ENCODE results near the gene MLLT6. TPM values are rescaled to one million over a fixed set of nuclear protein-coding genes. Genes with fewer than 3 reads are reported as not detected.
A peak's percentile ranks its signal among the peaks of the same experiment; 100 is the strongest.

The MLLT6 gene
- total and polyA plus RNA-seq, 2 of the 13 experiments (the other 11 are each of a cell fraction or from before 2014, with no cell fraction given) = 50.7 to 69.5 TPM

DNA sequence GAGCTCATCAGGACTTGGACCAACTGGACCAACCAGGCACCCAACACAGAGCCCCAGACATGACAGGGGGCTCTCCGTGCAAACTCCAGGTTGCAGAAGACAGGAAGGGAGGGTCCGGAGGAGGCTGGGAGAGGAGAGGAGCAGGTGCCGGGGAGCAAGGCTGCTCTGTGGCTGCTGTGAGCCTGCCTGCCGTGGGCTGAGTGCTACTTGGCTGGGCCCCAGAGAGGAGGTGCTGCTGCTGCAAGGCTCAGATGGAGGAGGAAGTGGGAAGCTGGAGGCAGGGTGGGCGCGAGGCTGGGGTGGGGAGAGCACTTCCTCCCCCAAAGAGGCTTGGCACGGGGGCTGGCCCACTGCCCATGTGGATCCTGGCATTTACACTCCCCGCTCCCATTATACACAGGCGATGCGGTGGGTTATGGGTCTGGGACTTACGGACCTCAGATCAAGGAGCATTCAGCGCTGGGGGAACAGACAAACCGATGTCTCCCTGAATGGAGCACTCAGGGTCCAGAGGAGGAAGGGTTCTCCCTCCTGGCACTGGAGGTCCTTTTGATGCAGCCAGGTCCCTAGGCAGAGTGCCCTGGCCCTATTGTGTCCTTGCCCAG is 46.2 kb upstream of the MLLT6 start (continued):
- TF ChIP-seq, protein P1, sequence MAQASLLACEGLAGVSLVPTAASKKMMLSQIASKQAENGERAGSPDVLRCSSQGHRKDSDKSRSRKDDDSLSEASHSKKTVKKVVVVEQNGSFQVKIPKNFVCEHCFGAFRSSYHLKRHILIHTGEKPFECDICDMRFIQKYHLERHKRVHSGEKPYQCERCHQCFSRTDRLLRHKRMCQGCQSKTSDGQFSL (CRISPR knock-in tag; IDR thresholded peaks at IDR 0.05) = no peak
- TF ChIP-seq ZNF816 (CRISPR knock-in tag; IDR thresholded peaks at IDR 0.05; ENCODE audit: borderline replicate concordance) (no peak), ZNF326 (CRISPR knock-in tag; IDR thresholded peaks at IDR 0.05; ENCODE audit: borderline replicate concordance) (no peak), NR2C2 (CRISPR knock-in tag; IDR thresholded peaks at IDR 0.05; ENCODE audit: borderline replicate concordance) (no peak), NFKB2 (CRISPR knock-in tag; IDR thresholded peaks at IDR 0.05; ENCODE audit: borderline replicate concordance) (peak; percentile 48; the same call in 1 of the 2 replicates), HOXA5 (CRISPR knock-in tag; IDR thresholded peaks at IDR 0.05) (no peak), ATM (IDR thresholded peaks at IDR 0.05; ENCODE audit: borderline replicate concordance) (no peak), ELF3 (CRISPR knock-in tag; IDR thresholded peaks at IDR 0.05) (no peak)
- TF ChIP-seq, protein P2, sequence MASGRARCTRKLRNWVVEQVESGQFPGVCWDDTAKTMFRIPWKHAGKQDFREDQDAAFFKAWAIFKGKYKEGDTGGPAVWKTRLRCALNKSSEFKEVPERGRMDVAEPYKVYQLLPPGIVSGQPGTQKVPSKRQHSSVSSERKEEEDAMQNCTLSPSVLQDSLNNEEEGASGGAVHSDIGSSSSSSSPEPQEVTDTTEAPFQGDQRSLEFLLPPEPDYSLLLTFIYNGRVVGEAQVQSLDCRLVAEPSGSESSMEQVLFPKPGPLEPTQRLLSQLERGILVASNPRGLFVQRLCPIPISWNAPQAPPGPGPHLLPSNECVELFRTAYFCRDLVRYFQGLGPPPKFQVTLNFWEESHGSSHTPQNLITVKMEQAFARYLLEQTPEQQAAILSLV (CRISPR knock-in tag; IDR thresholded peaks at IDR 0.05; ENCODE audit: borderline replicate concordance) = no peak
- TF ChIP-seq, protein P3, sequence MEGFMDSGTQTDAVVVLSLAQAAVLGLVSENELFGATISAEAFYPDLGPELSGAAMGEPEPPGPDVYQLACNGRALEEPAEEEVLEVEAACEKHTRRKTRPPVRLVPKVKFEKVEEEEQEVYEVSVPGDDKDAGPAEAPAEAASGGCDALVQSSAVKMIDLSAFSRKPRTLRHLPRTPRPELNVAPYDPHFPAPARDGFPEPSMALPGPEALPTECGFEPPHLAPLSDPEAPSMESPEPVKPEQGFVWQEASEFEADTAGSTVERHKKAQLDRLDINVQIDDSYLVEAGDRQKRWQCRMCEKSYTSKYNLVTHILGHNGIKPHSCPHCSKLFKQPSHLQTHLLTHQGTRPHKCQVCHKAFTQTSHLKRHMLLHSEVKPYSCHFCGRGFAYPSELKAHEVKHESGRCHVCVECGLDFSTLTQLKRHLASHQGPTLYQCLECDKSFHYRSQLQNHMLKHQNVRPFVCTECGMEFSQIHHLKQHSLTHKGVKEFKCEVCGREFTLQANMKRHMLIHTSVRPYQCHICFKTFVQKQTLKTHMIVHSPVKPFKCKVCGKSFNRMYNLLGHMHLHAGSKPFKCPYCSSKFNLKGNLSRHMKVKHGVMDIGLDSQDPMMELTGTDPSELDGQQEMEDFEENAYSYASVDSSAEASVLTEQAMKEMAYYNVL (CRISPR knock-in tag; IDR thresholded peaks at IDR 0.05; ENCODE audit: borderline replicate concordance) = no peak; the same call in 1 of the 2 replicates
- TF ChIP-seq, protein P4, sequence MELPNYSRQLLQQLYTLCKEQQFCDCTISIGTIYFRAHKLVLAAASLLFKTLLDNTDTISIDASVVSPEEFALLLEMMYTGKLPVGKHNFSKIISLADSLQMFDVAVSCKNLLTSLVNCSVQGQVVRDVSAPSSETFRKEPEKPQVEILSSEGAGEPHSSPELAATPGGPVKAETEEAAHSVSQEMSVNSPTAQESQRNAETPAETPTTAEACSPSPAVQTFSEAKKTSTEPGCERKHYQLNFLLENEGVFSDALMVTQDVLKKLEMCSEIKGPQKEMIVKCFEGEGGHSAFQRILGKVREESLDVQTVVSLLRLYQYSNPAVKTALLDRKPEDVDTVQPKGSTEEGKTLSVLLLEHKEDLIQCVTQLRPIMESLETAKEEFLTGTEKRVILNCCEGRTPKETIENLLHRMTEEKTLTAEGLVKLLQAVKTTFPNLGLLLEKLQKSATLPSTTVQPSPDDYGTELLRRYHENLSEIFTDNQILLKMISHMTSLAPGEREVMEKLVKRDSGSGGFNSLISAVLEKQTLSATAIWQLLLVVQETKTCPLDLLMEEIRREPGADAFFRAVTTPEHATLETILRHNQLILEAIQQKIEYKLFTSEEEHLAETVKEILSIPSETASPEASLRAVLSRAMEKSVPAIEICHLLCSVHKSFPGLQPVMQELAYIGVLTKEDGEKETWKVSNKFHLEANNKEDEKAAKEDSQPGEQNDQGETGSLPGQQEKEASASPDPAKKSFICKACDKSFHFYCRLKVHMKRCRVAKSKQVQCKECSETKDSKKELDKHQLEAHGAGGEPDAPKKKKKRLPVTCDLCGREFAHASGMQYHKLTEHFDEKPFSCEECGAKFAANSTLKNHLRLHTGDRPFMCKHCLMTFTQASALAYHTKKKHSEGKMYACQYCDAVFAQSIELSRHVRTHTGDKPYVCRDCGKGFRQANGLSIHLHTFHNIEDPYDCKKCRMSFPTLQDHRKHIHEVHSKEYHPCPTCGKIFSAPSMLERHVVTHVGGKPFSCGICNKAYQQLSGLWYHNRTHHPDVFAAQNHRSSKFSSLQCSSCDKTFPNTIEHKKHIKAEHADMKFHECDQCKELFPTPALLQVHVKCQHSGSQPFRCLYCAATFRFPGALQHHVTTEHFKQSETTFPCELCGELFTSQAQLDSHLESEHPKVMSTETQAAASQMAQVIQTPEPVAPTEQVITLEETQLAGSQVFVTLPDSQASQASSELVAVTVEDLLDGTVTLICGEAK (IDR thresholded peaks at IDR 0.05) = no peak
- TF ChIP-seq, protein P4 (CRISPR knock-in tag; IDR thresholded peaks at IDR 0.05) = 0 out of 2 replicates have a peak, but pooled peaks have one; percentile 26

All from HepG2 (cell line).